T-helper 2 cell treated with Interferon-gamma antibody and Interleukin-4, amounts not matched to agents 100 ng/mL and 5 ng/mL, for 36 hours (primary cell): ENCODE data around the gene NR2F1-AS1. TPM values are rescaled to one million over a fixed set of nuclear protein-coding genes. Genes with fewer than 3 reads are reported as not detected.

Experiments used
- intact Hi-C: fragments of 100-400 bp; cut with micrococcal nuclease; formaldehyde crosslinking; loops from one replicate; pipeline ENCODE4 v1.15.1; 2023
- total RNA-seq: library from RNA; stranded (reverse); gene quantifications from 2 replicates; pipeline ENCODE4 v1.2.3, GENCODE V29; 2022

The NR2F1-AS1 gene
- total RNA-seq, 1 donor from 2014 or later = not detected

DNA sequence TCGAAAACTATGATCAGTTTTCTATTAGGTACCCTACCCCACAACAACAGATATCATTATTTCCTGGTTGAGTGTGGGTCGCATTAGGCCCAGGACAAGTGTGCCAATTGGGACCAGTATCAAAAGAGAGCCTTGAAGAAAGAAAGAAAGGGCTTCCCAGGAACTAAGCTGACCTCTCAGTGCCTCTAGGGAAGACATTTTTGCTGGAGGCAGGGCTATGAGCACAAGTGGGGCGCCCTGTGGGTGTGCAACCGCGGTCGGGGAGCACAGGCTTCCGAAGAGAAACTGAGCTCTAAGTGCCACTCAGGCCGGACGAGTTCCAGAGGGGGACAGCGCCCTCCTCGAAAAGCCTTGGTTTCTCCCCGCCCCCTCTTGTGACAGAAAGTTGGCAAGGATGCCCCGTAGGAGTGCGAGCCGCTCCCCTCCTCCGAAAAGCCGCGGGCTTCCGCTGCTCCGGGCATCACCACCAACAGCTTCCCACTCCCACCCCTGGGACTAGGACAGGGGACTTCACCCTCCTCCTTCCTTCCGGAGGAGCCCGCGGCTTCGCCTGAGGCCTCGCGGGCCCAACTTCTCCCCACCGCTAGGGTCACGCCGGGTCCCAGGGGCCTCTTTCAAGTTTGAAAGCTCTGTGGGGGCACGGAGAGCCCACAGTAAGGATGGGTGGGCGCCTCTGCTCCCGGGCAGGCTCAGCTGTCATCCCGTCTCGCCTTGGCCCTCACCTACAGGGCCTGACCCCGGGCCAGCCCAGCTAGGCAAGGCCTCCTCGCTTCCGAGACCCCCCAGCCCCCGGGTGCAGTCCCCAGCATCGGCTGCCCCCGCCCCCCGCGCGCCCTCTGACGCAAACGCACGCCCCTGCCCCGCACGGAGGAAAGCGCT, 2.0 kb downstream of the NR2F1-AS1 start:
- intact Hi-C loops = no loop called here

DNA sequence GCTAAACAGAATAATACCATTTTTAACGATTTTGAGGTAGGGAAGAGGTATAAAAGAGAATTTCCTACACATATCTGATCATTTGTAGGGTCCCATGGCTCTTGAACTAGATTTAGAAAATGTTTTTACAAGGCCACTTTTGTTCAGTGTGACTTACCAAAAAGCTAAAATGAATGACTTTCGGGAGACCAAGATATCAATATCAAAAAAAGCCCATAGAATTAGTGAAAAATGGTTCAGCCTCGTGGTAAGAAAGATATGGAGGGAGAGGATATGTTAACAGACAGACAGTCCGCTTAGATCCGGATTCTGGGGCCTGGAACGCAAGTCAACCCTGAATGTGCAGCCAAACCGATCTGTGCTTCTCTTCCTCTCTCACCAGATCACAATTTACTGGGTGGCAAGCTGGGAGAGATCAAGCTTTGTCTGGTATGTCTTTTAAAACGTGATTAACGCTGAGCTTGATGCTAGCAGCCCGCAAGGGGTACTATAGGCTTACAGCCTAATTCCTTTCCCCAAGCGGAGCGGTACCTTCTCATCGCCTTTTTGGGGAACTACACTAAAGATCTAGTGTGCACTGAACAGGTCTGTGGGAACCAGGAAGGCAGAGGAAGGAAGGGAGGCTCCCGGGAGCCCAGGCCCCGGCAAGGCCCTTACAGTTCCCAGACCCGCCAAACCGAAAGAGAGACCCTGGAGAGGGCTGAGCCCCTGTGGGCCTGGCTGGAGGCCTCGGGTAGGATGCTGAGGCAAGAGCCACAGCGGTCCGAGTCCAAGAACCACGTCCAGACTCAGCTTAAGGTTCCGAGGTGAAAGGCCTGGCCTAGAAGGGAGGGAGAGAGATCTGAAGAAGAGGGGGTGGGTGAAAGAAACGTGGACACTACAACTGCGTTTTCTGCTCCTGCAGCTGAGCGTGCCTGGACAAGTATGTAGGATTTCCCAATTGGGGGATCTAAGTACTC, 2.9 kb downstream of the NR2F1-AS1 start:
- intact Hi-C loops = no loop called here

DNA sequence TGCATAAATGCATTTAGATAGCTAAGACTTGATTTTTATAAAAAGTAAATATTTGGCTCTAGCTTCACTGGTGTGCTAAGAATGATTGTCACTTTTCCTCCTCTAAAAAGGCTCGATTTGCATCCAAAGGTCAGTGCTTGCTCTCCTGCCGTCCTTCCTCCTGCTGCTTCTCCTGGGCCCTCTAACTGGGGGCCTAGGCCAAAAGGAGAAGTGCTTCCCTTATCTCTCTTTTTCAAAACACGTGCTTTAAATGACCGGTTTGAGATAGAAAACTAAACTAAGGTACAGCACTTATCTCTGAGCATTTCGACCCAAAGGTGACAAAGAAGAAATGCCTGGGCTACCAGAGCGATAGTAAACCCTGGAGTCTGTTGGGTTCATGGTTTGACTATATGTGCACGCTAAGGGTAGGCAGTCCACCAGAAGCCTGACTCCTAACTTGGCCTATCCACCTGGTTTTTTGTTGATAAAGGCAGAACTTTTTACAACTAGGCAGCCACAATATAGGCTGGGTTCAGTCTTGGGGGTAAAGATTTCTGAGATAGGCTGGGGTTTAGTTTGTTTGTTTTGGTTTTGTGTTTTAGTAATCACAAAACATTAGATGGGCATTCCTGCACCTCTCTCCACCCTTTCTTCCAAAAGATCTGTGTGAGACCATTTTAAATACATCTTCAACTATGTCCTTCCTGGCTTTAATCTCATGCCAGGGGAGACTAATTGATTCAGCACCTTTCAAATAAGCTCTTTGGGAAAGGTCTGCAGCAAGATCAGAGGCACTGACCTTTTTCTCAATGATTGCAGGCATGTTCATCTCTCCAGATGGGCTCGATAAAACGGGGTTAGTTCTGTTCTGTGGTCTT, 3.8 kb downstream of the NR2F1-AS1 start:
- intact Hi-C loops = no loop called here

DNA sequence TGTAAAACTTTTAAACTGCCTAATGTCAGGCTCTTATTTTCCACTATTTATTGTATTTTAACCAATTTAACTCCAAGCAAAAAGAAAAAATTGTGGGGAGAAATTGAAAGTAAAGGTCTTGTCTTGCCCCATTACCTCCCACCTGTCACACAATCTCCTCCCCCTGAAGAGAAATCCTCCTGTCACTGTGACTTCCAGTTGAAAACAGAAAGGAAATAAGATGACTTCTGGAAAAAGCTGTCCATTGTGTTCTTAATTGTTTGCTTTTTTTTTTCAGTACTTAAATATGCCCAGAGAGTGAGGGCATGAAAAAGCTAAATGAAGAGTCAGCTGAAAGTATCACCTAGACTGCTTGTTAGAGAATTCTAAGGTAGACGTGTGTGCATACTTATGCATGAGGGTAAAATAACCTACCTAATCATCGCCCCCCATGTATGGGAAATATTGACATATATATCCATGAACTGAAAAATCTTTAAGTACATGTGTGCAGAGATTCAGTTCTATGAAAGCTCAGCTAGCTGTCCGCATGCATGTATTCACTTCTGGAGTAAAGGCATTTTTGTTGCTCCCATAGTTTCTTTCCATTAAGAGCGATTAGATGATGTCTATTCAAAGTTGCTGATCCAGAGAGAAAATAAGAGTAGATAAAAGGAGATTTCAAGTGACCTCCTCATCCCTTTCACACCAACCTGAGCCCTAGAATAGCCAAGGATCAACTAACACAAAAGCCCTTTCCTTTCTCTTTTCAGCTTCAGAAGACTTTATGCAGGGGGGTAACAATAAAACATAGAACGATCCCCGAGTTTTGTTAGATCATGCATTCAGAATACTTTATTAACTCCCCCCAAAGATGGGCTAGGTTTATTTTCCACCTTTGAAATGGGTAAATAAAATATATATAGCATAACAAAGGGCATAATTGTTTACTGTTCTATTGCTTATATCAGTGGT, 5.3 kb downstream of the NR2F1-AS1 start:
- intact Hi-C loops = no loop called here

DNA sequence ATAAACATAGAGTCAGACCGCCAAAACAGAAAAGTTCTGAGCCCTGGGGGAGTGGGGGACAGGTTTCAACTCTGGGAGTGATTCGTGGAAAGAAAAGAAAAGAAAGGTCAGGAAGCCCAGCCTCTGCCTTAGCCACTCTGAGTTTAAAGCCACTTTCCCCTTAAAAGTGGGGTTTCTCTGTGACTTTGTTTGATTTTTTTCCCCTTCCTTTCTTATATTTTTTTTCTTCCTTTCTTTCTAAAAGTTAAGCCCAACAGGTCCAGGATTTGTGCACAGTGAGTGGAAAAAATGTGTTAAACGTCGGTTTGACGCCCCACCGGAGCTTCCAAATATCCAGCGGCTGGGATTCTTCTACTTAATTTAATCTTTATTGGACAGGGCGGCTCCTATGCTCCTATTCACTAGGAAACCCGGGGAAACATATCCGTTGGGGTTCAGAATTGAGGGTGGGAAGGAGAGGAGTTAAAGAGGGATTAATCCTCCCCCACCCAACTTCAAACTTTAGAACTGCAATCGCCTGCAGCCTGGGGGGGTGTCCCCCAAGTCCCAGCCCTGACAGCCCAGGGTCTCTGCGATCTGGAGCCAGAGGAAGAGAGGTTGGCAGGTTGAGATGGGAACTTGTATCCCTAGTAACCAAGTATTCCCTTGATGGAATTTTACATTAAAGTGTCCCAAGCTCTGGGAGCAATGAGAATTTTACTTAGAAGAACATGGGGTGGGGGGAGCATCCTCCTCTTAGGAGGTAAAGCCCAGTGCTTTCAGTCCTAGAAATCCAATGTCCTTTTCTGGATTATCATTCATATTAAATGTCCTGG, 6.3 kb downstream of the NR2F1-AS1 start:
- intact Hi-C loops = no loop called here

DNA sequence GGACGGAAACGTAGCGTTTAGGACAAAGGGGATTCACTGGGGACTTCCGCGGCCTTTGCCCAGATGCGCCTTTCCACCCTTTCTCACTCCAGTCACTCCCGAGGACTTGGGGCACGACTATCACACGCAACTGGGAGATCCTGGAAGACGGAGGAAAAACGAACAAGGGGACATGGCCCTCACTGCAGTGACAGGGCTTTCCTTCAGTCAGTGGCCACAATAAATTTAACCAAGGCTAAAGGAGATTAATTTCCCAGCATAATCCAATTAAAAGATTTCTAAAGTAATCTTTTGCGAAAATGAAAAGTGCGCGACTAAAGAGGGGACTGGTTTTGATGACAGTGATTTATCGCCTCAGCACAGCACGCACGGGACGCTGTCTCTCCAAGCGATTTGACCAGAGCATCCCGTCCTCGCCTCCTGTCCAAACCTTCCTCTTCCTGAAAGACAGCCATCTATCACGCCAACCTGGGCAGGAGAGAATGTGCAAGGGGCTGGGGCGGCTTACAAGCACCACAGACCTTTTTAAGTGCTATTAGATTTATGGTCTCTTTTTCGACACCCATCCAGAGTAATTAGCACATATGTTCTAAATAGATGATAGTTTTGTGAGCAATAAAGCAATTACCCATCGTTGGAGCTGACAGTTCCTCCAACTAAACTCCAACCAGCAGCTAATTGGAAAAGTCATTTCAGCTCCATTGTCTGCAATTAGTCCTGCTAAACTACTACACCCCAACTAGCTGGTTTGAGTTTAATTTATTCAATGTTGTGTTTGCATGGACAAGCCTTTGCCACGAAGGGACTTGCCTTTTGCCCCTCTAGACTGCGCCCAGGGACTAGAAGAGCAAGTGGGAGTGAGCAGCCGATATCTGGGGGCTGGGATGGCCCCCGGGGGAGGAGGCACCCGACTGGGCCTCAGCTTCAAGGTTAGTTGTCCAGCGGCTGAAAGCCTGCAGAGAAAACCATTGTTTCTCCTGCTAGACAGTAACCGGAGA, 7.4 kb downstream of the NR2F1-AS1 start:
- intact Hi-C loops = no loop called here

DNA sequence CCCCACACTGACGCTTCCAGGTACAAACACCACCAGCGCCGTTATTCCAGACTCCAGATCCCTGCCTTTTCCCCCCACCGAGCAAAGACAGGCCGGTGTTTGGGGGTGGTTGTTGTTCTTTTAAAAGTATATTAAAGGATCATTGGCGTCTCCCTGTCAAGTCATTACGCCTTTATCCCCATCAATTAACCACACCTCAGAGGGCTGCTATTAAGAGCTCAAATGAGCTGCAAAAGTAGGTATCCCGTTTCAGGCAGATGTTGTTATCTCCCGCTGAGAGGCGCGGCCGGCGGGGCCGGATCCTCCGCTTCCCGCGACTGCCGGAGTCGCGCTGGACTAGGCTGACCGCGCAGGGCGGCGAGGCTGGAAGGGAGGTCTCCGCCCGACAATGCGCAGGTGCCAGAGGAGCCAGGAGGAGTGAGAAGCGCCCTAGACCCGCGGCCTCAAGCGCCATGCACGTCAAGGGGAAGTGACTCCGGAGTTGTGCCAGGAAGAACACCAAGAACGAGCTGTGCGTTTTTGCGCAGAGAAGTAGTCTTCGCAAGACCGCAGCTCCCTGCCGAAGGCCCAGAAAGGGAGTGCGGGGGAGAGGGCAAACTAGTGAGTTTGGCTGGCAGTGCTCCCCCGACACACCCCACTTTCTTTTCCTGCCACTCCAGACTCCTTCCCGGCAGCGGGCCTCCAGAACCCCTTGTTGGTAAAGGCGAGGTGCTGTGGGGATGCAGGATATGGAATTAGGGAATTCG, 8.2 kb downstream of the NR2F1-AS1 start:
- intact Hi-C loops = no loop called here

DNA sequence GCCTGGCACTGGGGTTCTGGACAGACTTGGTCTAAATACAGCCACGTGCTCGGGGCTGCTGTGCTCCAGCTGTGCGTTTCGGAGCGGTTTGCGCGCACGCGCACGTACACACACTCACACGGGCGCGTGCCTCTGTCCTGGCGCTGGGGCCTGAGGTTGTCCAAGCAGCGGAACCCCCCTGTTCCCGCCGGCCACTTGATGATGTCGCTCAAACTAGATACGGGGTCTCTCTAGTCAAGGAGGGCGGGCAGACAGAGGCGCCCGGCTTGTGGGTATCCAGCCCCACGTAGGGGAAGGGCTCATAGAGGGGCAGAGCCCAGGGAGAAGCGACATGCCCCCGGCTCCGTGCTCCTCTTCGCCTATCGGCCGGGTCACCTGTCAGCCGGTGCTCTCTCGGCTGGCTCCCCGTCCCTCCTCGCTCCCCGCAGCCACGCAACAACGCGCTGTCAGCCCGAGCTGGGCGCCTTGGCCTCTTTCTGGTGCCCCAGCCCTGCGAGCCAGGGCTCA, 8.9 kb downstream of the NR2F1-AS1 start:
- intact Hi-C loops = no loop called here

DNA sequence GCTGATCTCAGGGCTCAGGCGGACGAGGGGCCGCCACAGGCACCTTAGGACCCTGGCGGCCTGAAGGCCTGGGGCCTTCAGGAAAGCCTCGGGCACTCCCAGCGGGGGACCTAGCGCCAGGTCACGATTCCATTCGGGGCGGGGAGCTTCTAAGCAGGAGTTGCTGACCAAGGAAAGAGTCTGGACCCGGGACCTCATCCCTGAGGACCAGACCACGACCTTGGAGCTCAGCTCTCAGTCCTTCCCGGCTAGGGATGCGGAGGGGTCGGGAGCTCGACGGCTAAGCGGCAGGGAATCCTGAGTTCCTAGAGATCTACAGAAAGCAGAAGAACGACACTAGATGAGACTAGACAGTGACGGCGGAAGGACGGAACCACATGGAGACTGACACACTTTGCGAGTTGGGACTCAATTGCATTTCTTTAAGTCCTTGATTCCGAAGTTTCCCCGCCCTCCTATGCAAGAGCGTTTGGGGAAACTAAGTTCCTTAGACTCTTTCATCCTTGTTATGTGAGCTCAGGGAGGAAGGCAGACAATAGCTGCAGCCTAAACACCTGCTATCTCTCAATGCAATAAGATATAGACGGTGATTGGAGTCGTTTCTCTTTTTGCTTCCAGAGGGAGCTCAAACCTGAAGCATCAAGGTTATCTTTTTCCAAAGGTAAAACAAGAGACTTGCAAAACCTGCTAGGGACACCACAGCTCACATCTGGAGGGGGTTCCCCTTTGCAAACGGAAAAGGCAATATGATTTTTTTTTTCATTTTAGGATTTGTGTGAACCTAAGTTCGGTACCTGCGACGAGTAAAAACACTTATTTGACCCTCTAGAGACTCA, 9.7 kb downstream of the NR2F1-AS1 start:
- intact Hi-C loops = loop anchor here (2.0 kb wide), 2 partner anchors 13 to 29 kb away; no protein-coding TSS in a partner anchor

DNA sequence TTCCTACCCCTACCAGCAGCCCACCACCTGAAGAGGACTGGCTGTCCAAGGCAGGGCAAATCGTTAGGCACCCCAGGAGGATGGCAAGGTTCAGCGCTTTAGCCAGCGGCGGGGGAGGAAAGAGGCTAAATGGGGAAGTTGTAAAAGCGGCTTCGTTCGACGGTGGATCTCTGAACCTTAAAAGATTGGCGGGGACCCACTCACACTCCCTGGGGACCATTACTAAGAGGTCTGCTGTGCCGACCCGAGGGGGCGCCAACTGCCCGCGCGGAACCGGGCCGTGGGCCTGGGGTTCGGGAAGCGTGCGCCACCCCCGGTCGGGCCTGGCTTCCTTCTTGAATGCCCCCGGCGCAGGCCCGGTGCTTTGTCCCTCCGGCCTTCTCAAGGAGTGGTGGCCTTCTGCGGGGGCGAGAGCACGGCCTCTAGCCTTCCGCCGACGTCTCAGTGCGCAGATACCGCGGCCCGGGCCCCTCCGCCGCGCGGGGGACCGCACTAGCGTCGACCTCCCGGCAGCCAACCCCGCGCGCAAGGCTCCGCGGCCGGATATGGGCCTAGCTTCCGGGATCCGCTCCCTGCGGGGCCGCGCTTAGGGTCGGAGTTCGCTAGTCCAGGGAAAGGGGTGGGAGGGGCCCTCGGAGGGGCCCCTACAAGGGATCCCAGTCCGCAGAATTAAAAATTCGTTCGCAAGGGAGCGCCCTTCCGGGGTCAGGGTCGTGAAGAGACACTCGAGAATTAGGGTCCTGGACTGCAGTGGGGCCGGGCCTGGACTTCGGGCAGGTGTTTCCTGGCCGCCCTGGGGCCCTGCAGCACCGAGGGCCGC, 10.5 kb downstream of the NR2F1-AS1 start:
- intact Hi-C loops = loop anchor here (2.0 kb wide), 2 partner anchors 14 to 30 kb away; no protein-coding TSS in a partner anchor

DNA sequence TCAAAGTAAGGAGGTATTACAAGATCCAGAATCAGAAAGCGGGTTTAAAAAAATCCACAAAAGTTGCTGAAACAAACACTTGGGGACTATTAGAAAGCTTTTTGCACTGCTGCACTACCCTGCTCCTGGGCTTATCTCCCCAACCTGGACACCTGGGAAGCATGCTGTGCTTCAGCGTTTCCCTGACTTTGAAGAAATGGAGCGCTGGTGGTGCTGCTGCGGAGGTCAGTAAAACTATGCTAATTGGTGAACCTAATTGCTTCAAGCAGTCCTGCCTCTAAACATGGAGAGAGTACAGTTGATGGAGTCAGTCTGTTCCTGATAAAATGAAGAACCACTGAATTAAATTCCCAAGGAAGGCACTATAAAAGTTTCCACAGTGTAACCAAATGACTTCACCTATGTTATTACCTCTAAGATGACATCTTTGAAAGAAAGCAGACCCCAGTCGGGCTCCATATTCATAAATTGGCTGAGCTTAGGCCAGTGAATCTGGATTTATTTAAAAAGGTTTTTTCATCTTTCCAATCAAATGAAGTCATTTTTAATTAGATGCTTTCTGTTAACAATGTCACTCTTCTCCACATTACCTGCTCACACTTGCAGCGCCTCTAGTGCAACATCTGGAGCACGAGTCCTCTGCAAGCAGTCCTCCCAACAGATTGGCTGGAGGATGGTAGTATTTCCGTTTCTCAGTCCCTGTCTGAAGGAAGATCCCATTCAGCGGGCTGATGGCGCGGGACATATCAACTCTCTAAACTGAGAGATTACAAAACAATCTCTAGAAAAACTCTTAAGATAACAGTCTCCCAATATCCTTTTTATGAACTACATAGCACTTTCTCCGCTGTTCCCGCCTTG, 11.5 kb downstream of the NR2F1-AS1 start:
- intact Hi-C loops = loop anchor here (2.0 kb wide), 2 partner anchors 15 to 31 kb away; no protein-coding TSS in a partner anchor

DNA sequence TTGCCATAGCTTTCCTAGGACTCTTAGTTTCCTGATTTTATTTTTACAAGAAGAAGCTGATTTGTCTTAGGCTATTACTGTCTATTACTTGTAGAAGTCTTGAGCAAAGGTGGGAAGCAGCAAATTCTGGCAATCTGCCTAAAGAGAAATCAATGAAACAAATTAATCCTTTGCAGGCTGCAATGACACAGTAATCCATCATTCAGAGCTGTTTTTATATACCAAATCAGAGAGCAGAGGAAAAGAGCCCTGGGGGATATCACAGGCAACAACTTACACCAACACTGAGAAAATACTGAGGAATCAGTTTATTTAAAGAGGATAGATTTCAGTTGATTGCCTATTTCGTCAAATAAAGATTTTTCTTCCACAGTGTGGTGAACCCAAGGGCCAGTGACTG, 13.6 kb downstream of the NR2F1-AS1 start:
- intact Hi-C loops = no loop called here

DNA sequence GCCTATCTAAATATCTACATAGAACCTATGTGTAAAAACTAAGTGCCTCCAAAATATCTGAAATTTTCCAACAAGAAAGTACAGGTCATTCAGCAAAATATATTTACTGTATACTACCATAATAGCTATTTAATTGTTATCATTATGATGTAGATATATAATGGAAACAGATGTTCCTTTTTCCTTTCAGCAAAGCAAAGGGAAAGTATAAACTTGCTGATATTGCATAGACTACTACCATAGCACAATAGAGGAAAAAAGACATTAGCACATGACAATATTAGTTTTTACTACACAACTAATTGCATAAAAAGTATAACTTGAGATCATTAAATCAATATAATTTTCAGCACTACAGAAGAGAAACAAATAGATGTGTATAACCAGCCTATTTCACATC, 14.9 kb downstream of the NR2F1-AS1 start:
- intact Hi-C loops = no loop called here

DNA sequence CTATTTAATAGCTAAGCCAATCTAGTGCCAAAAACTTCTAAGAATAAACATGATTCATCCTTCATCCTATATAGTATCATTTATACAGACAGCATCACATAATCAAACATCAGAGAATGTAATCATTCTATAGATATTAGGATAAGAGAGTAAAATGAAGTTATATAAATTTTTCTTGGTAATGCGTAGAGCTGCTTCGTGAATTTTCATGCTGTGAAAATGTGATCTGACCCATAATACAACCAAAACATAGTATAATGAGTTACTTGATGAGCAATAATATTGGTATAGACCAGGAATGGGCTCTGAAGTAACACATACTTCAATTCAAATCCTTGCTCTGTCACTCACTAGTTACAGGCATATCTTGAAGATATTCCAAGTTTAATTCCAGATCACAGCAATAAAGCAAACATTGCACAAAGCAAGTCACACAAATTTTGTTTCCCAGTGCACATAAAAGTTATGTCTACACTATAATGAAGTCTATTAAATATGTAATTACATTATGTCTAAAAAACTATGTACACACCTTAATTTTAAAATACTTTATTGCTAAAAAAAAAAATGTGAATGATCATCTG, 23.9 kb downstream of the NR2F1-AS1 start:
- intact Hi-C loops = no loop called here
